SK-N-SH treated with all-trans-retinoic acid at 6 μM for 48 hours (cell line): Measurements from ENCODE around the gene GSE1.

Experiments
- ATAC-seq: fragments of 200-7000 bp; cut with Tn5 transposase; 3 replicates; pipeline ENCODE4 v1.9.1; 2020; ENCODE audit warnings: mild to moderate bottlenecking, moderate library complexity
- ARNTL ChIP-seq: fragments of 450-650 bp; formaldehyde crosslinking; IDR thresholded peaks from 2 replicates; pipeline ENCODE4 v1.5.0; 2020; ENCODE audit warnings: low read depth, mild to moderate bottlenecking, moderate library complexity, borderline replicate concordance
- CSDC2 ChIP-seq: fragments of 250-450 bp; sonication (Bioruptor Pico); IDR thresholded peaks from 2 replicates; pipeline ENCODE4 v1.5.0; 2020; ENCODE audit warnings: mild to moderate bottlenecking, moderate library complexity
- ESRRG ChIP-seq: fragments of 250-450 bp; sonication (Bioruptor Pico); IDR thresholded peaks from 2 replicates; pipeline ENCODE4 v1.6.1; 2021; ENCODE audit warnings: mild to moderate bottlenecking
- GLIS3 ChIP-seq: fragments of 250-450 bp; sonication (Bioruptor Pico); IDR thresholded peaks from 2 replicates; pipeline ENCODE4 v1.5.0; 2020; ENCODE audit warnings: mild to moderate bottlenecking, moderate library complexity
- ISL1 ChIP-seq: fragments of 250-450 bp; sonication (Bioruptor Pico); IDR thresholded peaks from 2 replicates; pipeline ENCODE4 v2.1.2; 2022; ENCODE audit warnings: mild to moderate bottlenecking, moderate library complexity
- OSR1 ChIP-seq: fragments of 250-450 bp; sonication (Bioruptor Pico); IDR thresholded peaks from 2 replicates; pipeline ENCODE4 v1.8.0; 2022; ENCODE audit warnings: moderate library complexity, mild to moderate bottlenecking, inconsistent platforms
- POU6F1 ChIP-seq: fragments of 250-450 bp; sonication (Bioruptor Pico); IDR thresholded peaks from 2 replicates; pipeline ENCODE4 v1.8.0; 2021; ENCODE audit warnings: low read depth, mild to moderate bottlenecking, moderate library complexity, borderline replicate concordance
- PPARA ChIP-seq: fragments of 250-450 bp; sonication (Bioruptor Pico); IDR thresholded peaks from 2 replicates; pipeline ENCODE4 v1.5.0; 2020; ENCODE audit warnings: mild to moderate bottlenecking, borderline replicate concordance
- RARB ChIP-seq: fragments of 250-450 bp; sonication (Bioruptor Pico); IDR thresholded peaks from 2 replicates; pipeline ENCODE4 v1.8.0; 2021; ENCODE audit warnings: mild to moderate bottlenecking, moderate library complexity
- SNAI2 ChIP-seq: fragments of 250-450 bp; sonication (Bioruptor Pico); IDR thresholded peaks from 2 replicates; pipeline ENCODE4 v1.5.0; 2020; ENCODE audit warnings: mild to moderate bottlenecking, moderate library complexity
- TCF4 ChIP-seq: fragments of 250-450 bp; sonication (Bioruptor Pico); IDR thresholded peaks from 2 replicates; pipeline ENCODE4 v1.8.0; 2021; ENCODE audit warnings: mild to moderate bottlenecking, moderate library complexity, borderline replicate concordance
- TOX ChIP-seq: fragments of 250-450 bp; sonication (Bioruptor Pico); IDR thresholded peaks from 2 replicates; pipeline ENCODE4 v1.8.0; 2021; ENCODE audit warnings: mild to moderate bottlenecking, moderate library complexity, borderline replicate concordance
- ZC3H10 ChIP-seq: fragments of 250-450 bp; sonication (Bioruptor Pico); IDR thresholded peaks from 2 replicates; pipeline ENCODE4 v1.5.1; 2021; ENCODE audit warnings: mild to moderate bottlenecking, moderate library complexity
- ZFP3 ChIP-seq: fragments of 250-450 bp; sonication (Bioruptor Pico); IDR thresholded peaks from 2 replicates; pipeline ENCODE4 v1.5.0; 2020; ENCODE audit warnings: mild to moderate bottlenecking, moderate library complexity
- ZFP30 ChIP-seq: fragments of 450-650 bp; formaldehyde crosslinking; IDR thresholded peaks from 2 replicates; pipeline ENCODE4 v1.5.0; 2022; ENCODE audit warnings: mild to moderate bottlenecking, moderate library complexity
- ZNF565 ChIP-seq: fragments of 450-650 bp; formaldehyde crosslinking; conservative IDR thresholded peaks from 2 replicates; pipeline ENCODE4 v1.5.0; 2020; ENCODE audit warnings: low read depth, mild to moderate bottlenecking, moderate library complexity
- ZNF70 ChIP-seq: fragments of 450-650 bp; formaldehyde crosslinking; IDR thresholded peaks from 2 replicates; pipeline ENCODE4 v1.5.0; 2020; ENCODE audit warnings: mild to moderate bottlenecking, moderate library complexity
- ZNF8 ChIP-seq: fragments of 450-650 bp; formaldehyde crosslinking; IDR thresholded peaks from 2 replicates; pipeline ENCODE4 v1.5.0; 2020; ENCODE audit warnings: mild to moderate bottlenecking, moderate library complexity
- TF ChIP-seq, protein P1 (sequence below): fragments of 250-450 bp; sonication (Bioruptor Pico); IDR thresholded peaks from 2 replicates; pipeline ENCODE4 v1.5.0; 2020; ENCODE audit warnings: mild to moderate bottlenecking, moderate library complexity
- TF ChIP-seq, protein P2 (sequence below): fragments of 250-450 bp; sonication (Bioruptor Pico); IDR thresholded peaks from 2 replicates; pipeline ENCODE4 v1.5.1; 2020; ENCODE audit warnings: low read depth, mild to moderate bottlenecking, moderate library complexity

The GSE1 gene

GRCh38 chr16:85582229-85582991 lies 30.7 kb upstream of the GSE1 start:
- no peak for ATAC-seq
- TF ChIP-seq TCF4 (no peak), ZFP30 (CRISPR knock-in tag) (no peak), TOX (no peak), ARNTL (CRISPR knock-in tag) (no peak), ZC3H10 (CRISPR knock-in tag) (no peak), ZNF8 (CRISPR knock-in tag) (no peak)

DNA sequence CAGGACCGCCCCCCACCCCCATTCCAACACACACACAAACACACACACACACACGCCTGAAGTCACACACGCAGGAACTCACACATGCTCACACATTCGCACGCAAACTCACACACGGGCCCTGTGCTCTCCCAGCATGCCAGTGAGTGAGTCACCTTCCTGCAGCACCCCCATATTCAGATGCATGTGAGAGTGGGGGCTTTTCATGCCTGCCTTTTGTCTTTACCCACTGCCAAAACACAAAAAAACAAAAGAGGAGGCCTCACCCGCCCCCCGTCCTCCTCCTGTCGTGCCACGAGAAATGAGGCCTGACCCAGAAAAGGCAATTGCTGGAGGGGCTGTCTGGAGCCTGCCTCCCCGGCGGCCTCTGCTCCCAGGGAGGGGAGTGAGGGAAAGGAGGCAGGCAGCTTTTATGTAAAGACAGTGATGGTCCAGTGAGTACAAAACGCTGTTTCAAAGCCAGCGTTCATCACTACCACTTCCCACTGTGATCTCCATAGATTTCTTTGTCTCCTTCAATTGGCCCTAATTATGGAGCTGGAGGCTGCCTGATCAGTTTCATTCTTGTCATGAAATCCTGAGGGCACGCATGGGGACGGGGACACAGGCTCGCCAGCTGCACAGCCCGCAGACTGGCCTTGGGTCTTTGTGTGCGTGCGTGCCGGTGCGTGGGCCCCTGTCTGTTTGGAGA lies 29.5 kb upstream of the GSE1 start:
- no peak for TF ChIP-seq OSR1
- TF ChIP-seq, protein P1, sequence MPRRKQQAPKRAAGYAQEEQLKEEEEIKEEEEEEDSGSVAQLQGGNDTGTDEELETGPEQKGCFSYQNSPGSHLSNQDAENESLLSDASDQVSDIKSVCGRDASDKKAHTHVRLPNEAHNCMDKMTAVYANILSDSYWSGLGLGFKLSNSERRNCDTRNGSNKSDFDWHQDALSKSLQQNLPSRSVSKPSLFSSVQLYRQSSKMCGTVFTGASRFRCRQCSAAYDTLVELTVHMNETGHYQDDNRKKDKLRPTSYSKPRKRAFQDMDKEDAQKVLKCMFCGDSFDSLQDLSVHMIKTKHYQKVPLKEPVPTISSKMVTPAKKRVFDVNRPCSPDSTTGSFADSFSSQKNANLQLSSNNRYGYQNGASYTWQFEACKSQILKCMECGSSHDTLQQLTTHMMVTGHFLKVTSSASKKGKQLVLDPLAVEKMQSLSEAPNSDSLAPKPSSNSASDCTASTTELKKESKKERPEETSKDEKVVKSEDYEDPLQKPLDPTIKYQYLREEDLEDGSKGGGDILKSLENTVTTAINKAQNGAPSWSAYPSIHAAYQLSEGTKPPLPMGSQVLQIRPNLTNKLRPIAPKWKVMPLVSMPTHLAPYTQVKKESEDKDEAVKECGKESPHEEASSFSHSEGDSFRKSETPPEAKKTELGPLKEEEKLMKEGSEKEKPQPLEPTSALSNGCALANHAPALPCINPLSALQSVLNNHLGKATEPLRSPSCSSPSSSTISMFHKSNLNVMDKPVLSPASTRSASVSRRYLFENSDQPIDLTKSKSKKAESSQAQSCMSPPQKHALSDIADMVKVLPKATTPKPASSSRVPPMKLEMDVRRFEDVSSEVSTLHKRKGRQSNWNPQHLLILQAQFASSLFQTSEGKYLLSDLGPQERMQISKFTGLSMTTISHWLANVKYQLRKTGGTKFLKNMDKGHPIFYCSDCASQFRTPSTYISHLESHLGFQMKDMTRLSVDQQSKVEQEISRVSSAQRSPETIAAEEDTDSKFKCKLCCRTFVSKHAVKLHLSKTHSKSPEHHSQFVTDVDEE (CRISPR knock-in tag): no peak
- TF ChIP-seq ZFP30 (CRISPR knock-in tag): no peak
- no peak for TF ChIP-seq CSDC2 (CRISPR knock-in tag)
- no peak for TF ChIP-seq ISL1 (CRISPR knock-in tag)
- TF ChIP-seq ESRRG (CRISPR knock-in tag): no peak
- ATAC-seq: peak; percentile 31

DNA sequence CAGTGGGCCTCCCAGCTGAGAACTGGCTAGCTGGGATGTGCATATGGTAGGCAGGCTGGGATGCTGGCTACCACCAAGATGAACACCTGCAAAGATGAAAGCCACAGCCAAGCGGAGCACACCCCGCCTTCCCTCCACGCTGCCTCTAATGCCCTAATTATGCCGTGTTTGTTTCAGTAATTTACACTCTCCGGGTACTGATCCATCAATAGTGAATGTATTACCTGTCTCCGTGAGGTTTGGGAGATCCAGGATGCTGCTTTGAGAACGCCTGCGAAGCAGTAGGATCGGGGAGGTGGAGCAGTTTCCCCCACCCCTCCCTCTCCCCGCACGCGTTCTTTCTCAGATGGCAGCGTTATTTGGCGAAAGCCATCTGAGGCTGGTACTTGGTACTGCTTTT lies 28.9 kb upstream of the GSE1 start:
- TF ChIP-seq TCF4 (no peak), ESRRG (CRISPR knock-in tag) (no peak), RARB (no peak), ZNF565 (CRISPR knock-in tag) (no peak), ARNTL (CRISPR knock-in tag) (no peak), PPARA (CRISPR knock-in tag) (no peak), GLIS3 (CRISPR knock-in tag) (no peak), OSR1 (no peak), CSDC2 (CRISPR knock-in tag) (no peak), SNAI2 (CRISPR knock-in tag) (no peak), ZNF8 (CRISPR knock-in tag) (no peak), TOX (no peak), ZC3H10 (CRISPR knock-in tag) (no peak), ZFP3 (CRISPR knock-in tag) (no peak)
- TF ChIP-seq, protein P1 (CRISPR knock-in tag): no peak
- TF ChIP-seq, protein P2, sequence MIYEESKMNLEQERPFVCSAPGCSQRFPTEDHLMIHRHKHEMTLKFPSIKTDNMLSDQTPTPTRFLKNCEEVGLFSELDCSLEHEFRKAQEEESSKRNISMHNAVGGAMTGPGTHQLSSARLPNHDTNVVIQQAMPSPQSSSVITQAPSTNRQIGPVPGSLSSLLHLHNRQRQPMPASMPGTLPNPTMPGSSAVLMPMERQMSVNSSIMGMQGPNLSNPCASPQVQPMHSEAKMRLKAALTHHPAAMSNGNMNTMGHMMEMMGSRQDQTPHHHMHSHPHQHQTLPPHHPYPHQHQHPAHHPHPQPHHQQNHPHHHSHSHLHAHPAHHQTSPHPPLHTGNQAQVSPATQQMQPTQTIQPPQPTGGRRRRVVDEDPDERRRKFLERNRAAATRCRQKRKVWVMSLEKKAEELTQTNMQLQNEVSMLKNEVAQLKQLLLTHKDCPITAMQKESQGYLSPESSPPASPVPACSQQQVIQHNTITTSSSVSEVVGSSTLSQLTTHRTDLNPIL: no peak
- no peak for ATAC-seq

- TF ChIP-seq RARB (no peak), SNAI2 (CRISPR knock-in tag) (no peak), ZFP3 (CRISPR knock-in tag) (no peak), OSR1 (no peak), POU6F1 (CRISPR knock-in tag) (no peak), PPARA (CRISPR knock-in tag) (no peak), ZNF565 (CRISPR knock-in tag) (no peak), ZNF70 (CRISPR knock-in tag) (no peak), CSDC2 (CRISPR knock-in tag) (no peak), ESRRG (CRISPR knock-in tag) (no peak)
- TF ChIP-seq, protein P1 (CRISPR knock-in tag): no peak
- no peak for ATAC-seq
Observed at GRCh38 chr16:85584819-85585282, 28.3 kb upstream of the GSE1 start.
